OCI-LY7 (cell line): ENCODE data around the gene DIP2C. TPM values are rescaled to one million over a fixed set of nuclear protein-coding genes. Genes with fewer than 3 reads are reported as not detected.

ENCODE experiments used
- BruUV-seq: library from RNA; stranded (reverse); fragments of 400-500 nt; replicated peaks from 2 replicates; lab custom pipeline; 2021; lab: Mats Ljungman, UMichigan
- CTCF ChIA-PET: fragments of 300-600 bp; sonication (Branson Sonifier 250); formaldehyde crosslinking; loops from one replicate; lab custom pipeline; 2022; ENCODE audit warnings: antibody characterized with exemption; ENCODE audit not compliant: unreplicated experiment; lab: Charles Lee
- POLR2A ChIA-PET: fragments of 300-600 bp; sonication (Branson Sonifier 250); formaldehyde crosslinking; loops from one replicate; lab custom pipeline; 2022; ENCODE audit warnings: antibody characterized with exemption; lab: Charles Lee
- DNase-seq: peaks from one replicate; pipeline ENCODE4 v3.0.0-alpha.2; 2015; ENCODE audit warnings: low spot score
- H2AFZ ChIP-seq: fragments of 200-600 bp; sonication (generic), shearing (Covaris generic); 2 replicates; pipeline ENCODE4 v1.6.1; 2014; ENCODE audit warnings: mild to moderate bottlenecking, antibody characterized with exemption, low read length, moderate library complexity
- H3K27ac ChIP-seq: fragments of 200-600 bp; sonication (generic); 2 replicates; pipeline ENCODE4 v1.5.1; 2014; ENCODE audit warnings: mixed run types, low read depth, mild to moderate bottlenecking, moderate library complexity, low read length, inconsistent platforms; ENCODE audit not compliant: poor library complexity, severe bottlenecking
- H3K36me3 ChIP-seq: fragments of 200-600 bp; sonication (generic); 2 replicates; pipeline ENCODE4 v1.6.1; 2014; ENCODE audit warnings: mild to moderate bottlenecking, antibody characterized with exemption, low read length, moderate library complexity, mixed read lengths; ENCODE audit not compliant: insufficient read depth
- H3K4me1 ChIP-seq: fragments of 200-600 bp; sonication (generic); 2 replicates; pipeline ENCODE4 v1.5.1; 2014; ENCODE audit warnings: mild to moderate bottlenecking, low read length; ENCODE audit not compliant: insufficient read depth, poor library complexity, severe bottlenecking
- H3K4me2 ChIP-seq: fragments of 200-600 bp; sonication (generic); 2 replicates; pipeline ENCODE4 v1.6.1; 2014; ENCODE audit warnings: mild to moderate bottlenecking, low read length
- H3K4me3 ChIP-seq: fragments of 200-600 bp; sonication (generic); 2 replicates; pipeline ENCODE4 v1.5.1; 2014; ENCODE audit warnings: mild to moderate bottlenecking, low read depth, low read length; ENCODE audit not compliant: poor library complexity, severe bottlenecking
- H3K79me2 ChIP-seq: fragments of 200-600 bp; sonication (generic); 2 replicates; pipeline ENCODE4 v1.6.1; 2016; ENCODE audit warnings: low read depth, mild to moderate bottlenecking, low read length, moderate library complexity, mixed read lengths; ENCODE audit not compliant: insufficient read depth
- H3K9me2 ChIP-seq: fragments of 200-600 bp; sonication (generic); 2 replicates; pipeline ENCODE4 v1.6.1; 2016; ENCODE audit warnings: mild to moderate bottlenecking, low read length, mixed read lengths; ENCODE audit not compliant: insufficient read depth
- H3K9me3 ChIP-seq: fragments of 200-600 bp; sonication (generic); 2 replicates; pipeline ENCODE4 v1.6.1; 2014; ENCODE audit warnings: mild to moderate bottlenecking, mixed run types, low read length, mixed read lengths
- H4K20me1 ChIP-seq: fragments of 200-600 bp; sonication (generic); 2 replicates; pipeline ENCODE4 v1.6.1; 2014; ENCODE audit warnings: mild to moderate bottlenecking, antibody characterized with exemption, low read length, moderate library complexity, mixed read lengths; ENCODE audit not compliant: insufficient read depth
- CTCF ChIP-seq: fragments of 200-600 bp; sonication (generic); conservative IDR thresholded peaks from 2 replicates; pipeline ENCODE4 v1.5.1; 2014; ENCODE audit warnings: mild to moderate bottlenecking, antibody characterized with exemption, low read length, moderate library complexity, mixed read lengths
- EZH2phosphoT487 ChIP-seq: fragments of 200-600 bp; sonication (generic); IDR thresholded peaks from 2 replicates; pipeline ENCODE4 v1.6.1; 2018; ENCODE audit warnings: low read depth, borderline replicate concordance, mild to moderate bottlenecking, mixed run types, antibody characterized with exemption, low read length, moderate library complexity, mixed read lengths
- intact Hi-C: fragments of 100-400 bp; cut with micrococcal nuclease; formaldehyde crosslinking; loops from one replicate; pipeline ENCODE4 v1.10.0; 2022; ENCODE audit not compliant: unreplicated experiment
- total RNA-seq, 2 experiments: library from RNA; depleted of rRNA in 1 of 2; stranded (reverse); fragments of >200 nt in 1 of 2; shearing (Covaris generic) in 1 of 2; gene quantifications; 2 replicates each; pipeline ENCODE4 v1.2.3, GENCODE V29; 2014 to 2022

DIP2C gene
- total RNA-seq, 2 experiments from 2014 or later: 10.9 to 29.5 TPM

- H3K27ac ChIP-seq: no peak overlapping the region
- no peaks in the 10 kb centered on the region for H3K79me2 ChIP-seq
- ChIA-PET POLR2A (no interaction called here), CTCF (no interaction called here)
- no peak overlapping the region for H3K4me2 ChIP-seq
- DNase-seq: no peak
- H3K9me3 ChIP-seq: no peaks in the 10 kb centered on the region
- H3K36me3 ChIP-seq: no peaks in the 10 kb centered on the region
- H4K20me1 ChIP-seq: no peaks in the 10 kb centered on the region
- H3K4me3 ChIP-seq: no peak overlapping the region
- no peak for TF ChIP-seq CTCF
- TF ChIP-seq EZH2phosphoT487: no peak
- intact Hi-C loops: no loop called here
- no peak overlapping the region for H2AFZ ChIP-seq
- H3K4me1 ChIP-seq: no peaks in the 10 kb centered on the region
- H3K9me2 ChIP-seq: no peaks in the 10 kb centered on the region
- BruUV-seq: no TSS peak
These were observed 48.8 kb downstream of the DIP2C start for GRCh38 chr10:640673-641045.

- POLR2A ChIA-PET: no interaction called here
- no peaks in the 10 kb centered on the region for H3K9me3 ChIP-seq
These were observed 49.5 kb downstream of the DIP2C start for GRCh38 chr10:639751-640672.

More at GRCh38 chr10:639751-640672, 49.5 kb downstream of the DIP2C start:
- Histone ChIP-seq H4K20me1 (no peaks in the 10 kb centered on the region), H3K36me3 (no peaks in the 10 kb centered on the region), H3K4me1 (no peaks in the 10 kb centered on the region), H3K9me2 (no peaks in the 10 kb centered on the region), H2AFZ (no peak overlapping the region), H3K4me2 (no peak overlapping the region), H3K4me3 (no peak overlapping the region), H3K79me2 (no peaks in the 10 kb centered on the region), H3K27ac (no peak overlapping the region)
- CTCF ChIA-PET: no interaction called here
- DNase-seq: no peak
- BruUV-seq: no TSS peak
- intact Hi-C loops: no loop called here
- no peak for TF ChIP-seq CTCF
- TF ChIP-seq EZH2phosphoT487: no peak
